Measurements from ENCODE around the gene C1orf115.

C1orf115 gene

GRCh38 chr1:220742520-220742919, 52.4 kb downstream of the C1orf115 start:
- H3K4me3 ChIP-seq (ENCODE audit: control insufficient read depth, low read depth, low read length): no peak overlapping the region
- TF ChIP-seq, protein P1, sequence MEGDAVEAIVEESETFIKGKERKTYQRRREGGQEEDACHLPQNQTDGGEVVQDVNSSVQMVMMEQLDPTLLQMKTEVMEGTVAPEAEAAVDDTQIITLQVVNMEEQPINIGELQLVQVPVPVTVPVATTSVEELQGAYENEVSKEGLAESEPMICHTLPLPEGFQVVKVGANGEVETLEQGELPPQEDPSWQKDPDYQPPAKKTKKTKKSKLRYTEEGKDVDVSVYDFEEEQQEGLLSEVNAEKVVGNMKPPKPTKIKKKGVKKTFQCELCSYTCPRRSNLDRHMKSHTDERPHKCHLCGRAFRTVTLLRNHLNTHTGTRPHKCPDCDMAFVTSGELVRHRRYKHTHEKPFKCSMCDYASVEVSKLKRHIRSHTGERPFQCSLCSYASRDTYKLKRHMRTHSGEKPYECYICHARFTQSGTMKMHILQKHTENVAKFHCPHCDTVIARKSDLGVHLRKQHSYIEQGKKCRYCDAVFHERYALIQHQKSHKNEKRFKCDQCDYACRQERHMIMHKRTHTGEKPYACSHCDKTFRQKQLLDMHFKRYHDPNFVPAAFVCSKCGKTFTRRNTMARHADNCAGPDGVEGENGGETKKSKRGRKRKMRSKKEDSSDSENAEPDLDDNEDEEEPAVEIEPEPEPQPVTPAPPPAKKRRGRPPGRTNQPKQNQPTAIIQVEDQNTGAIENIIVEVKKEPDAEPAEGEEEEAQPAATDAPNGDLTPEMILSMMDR (IDR thresholded peaks at IDR 0.05; ENCODE audit: control insufficient read depth, insufficient read depth, low read depth, low read length, missing control alignments): no peak
- no peak for DNase-seq (ENCODE audit: low read depth)

DNA sequence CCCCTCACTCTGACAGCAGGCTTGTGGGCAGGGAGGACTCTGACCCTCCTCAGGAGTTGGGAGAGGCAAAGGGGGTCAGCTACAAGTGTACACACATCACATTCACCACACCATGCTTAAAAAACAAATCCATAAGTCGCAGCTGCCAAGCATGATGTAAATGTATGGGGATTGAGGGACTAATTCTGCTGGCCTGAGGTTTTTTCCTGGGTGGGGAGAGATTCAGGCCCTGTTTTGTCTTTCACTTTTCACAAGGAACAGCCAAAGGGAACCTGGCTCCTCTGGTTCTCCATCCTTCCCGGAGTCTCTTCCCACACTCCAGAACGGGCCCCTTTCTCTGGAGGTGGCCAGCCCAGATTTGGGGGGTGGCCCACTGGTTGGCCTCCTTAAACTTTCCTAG, 56.7 kb downstream of the C1orf115 start:
- no peak for DNase-seq (ENCODE audit: low read depth)
- H3K4me3 ChIP-seq (ENCODE audit: control insufficient read depth, low read depth, low read length): no peak overlapping the region
- TF ChIP-seq, protein P1 (IDR thresholded peaks at IDR 0.05; ENCODE audit: control insufficient read depth, insufficient read depth, low read depth, low read length, missing control alignments): no peak

DNA sequence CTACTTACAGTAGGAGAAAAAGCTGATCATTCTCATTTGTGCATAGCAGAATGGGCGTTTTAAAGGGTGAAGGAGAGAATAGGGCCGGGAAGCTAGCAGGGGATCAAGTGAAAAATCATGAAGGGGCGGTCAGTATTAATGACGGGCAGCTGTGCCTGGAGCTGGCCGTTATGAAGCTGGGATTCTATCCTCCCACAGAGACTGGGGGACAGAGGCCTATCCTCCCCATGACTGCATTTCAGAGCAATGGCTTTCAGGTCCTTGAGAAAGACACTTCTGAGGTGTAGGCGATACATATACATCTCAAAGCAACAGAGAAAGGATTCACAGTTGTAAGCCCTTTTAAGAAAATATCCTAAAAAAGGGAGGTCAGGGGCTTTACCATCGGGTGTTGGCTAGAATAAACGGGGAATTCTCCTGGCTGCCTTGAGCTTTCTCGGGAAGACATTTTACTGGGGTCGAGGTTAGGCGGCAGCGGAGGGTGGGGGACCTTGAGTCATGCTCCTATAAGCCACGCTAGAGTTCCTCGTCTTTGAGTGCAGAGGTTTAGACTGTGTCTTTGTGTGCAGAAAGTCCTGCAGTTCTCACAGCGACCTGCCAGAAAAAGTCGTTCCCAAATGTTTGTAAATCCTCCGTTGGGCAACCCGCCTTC, 57.4 kb downstream of the C1orf115 start:
- no peak for DNase-seq (ENCODE audit: low read depth)
- TF ChIP-seq, protein P1 (IDR thresholded peaks at IDR 0.05; ENCODE audit: control insufficient read depth, insufficient read depth, low read depth, low read length, missing control alignments): no peak
- peak overlapping the region; percentile 87 for H3K4me3 ChIP-seq (ENCODE audit: control insufficient read depth, low read depth, low read length)

DNA sequence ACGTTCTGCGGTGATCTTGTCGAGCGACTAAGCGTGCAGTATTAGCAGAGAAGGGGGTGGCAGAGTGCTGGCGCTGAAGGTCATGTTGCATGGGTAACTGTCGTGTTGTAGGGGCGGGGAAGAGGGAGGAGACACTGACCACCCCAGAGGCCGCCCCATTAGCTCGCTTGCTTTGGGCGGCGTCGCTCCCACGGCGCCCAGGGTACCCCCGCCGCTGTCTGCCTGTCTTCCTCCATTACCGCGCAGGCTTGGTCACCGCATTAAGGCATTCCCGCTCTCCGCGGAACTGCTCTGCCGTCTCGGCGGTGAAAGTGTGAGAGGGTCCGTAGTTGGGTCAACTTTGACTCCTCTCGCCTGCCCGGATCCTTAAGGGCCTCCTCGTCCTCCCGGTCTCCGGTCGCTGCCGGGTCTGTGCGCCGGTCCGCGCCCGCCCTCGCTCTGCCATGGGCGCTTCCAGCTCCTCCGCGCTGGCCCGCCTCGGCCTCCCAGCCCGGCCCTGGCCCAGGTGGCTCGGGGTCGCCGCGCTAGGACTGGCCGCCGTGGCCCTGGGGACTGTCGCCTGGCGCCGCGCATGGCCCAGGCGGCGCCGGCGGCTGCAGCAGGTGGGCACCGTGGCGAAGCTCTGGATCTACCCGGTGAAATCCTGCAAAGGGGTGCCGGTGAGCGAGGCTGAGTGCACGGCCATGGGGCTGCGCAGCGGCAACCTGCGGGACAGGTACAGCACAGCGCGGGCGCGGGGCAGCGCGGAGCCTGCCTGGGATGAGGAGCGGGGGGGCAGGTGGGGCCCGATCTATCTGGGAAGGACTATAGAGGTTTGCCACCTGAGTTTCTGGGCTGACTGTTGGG, 58.1 kb downstream of the C1orf115 start, which contains the start of gene MTARC2:
Gene MTARC2 (plus strand): TSS at position 234 of the 846 bp plus-strand sequence. CDS start 210 bp downstream, at position 444.
- peak; percentile 31 for DNase-seq (ENCODE audit: low read depth)

More for the DNA sequence above, 58.1 kb downstream of the C1orf115 start, which contains the start of gene MTARC2:
- H3K4me3 ChIP-seq (ENCODE audit: control insufficient read depth, low read depth, low read length): peak within 1 kb of the TSS; percentile 87
- TF ChIP-seq, protein P1 (IDR thresholded peaks at IDR 0.05; ENCODE audit: control insufficient read depth, insufficient read depth, low read depth, low read length, missing control alignments): no peak

Measured in AG09309 (cell line).